Breast epithelium (tissue), 4 donors: Measurements from ENCODE around the gene CYP39A1. TPM values are rescaled to one million over a fixed set of nuclear protein-coding genes. Genes with fewer than 3 reads are reported as not detected.
A peak's percentile ranks its signal among the peaks of the same experiment; 100 is the strongest.

Source experiments
- DNase-seq, 2 donors: peaks; one replicate each; pipeline ENCODE4 v3.0.0-alpha.2; 2019; ENCODE audit warnings: low spot score in 2 of 2
- H3K27ac ChIP-seq, 2 donors: fragments of 200-600 bp; sonication (generic) in 1 of 2; one replicate each; pipeline ENCODE4 v1.5.1; 2016 to 2019; ENCODE audit warnings: mild to moderate bottlenecking in 1 of 2
- H3K27me3 ChIP-seq, 2 donors: fragments of 200-600 bp; sonication (generic) in 1 of 2; one replicate each; pipeline versions ENCODE4 v1.5.1 to v1.6.0; 2017 to 2019; ENCODE audit warnings: control low read depth in 1 of 2, mild to moderate bottlenecking in 1 of 2
- H3K36me3 ChIP-seq: fragments of 200-600 bp; one replicate; pipeline ENCODE4 v1.5.1; 2019
- H3K4me1 ChIP-seq, 2 donors: fragments of 200-600 bp; sonication (generic); one replicate each; pipeline ENCODE4 v1.5.1; 2016 to 2019; ENCODE audit warnings: control low read depth in 1 of 2
- H3K4me3 ChIP-seq, 3 donors: fragments of 200-600 bp; sonication (generic); 1 replicate in 2 of 3; 2 replicates in 1 of 3; pipeline ENCODE4 v1.5.1; 2016 to 2019; ENCODE audit warnings: mild to moderate bottlenecking in 3 of 3, moderate library complexity in 2 of 3
- H3K9me3 ChIP-seq, 2 donors: fragments of 200-600 bp; sonication (generic) in 1 of 2; one replicate each; pipeline ENCODE4 v1.5.1; 2016 to 2019; ENCODE audit warnings: control low read depth in 1 of 2
- CTCF ChIP-seq, 3 donors: fragments of 450-650 bp; IDR thresholded peaks; one replicate each; pipeline ENCODE4 v1.5.1; 2016 to 2017; ENCODE audit warnings: antibody characterized with exemption in 3 of 3, mild to moderate bottlenecking in 3 of 3, moderate library complexity in 3 of 3
- POLR2A ChIP-seq: fragments of 450-650 bp; IDR thresholded peaks from one replicate; pipeline ENCODE4 v1.6.1; 2016; ENCODE audit warnings: antibody characterized with exemption, mild to moderate bottlenecking, moderate library complexity
- POLR2AphosphoS5 ChIP-seq, 3 donors: sonication (generic); formaldehyde crosslinking; IDR thresholded peaks; one replicate each; pipeline ENCODE4 v1.6.1; 2017; ENCODE audit warnings: antibody characterized with exemption in 3 of 3
- intact Hi-C: fragments of 100-400 bp; cut with DNase I; formaldehyde crosslinking; loops from one replicate; pipeline ENCODE4 v1.15.1; 2023; ENCODE audit warnings: low total_unique reads
- total RNA-seq, 3 donors: library from RNA; depleted of rRNA; stranded (reverse); fragments of >200 nt; gene quantifications; one replicate each; pipeline ENCODE4 v1.1.0, GENCODE V29; 2016

CYP39A1 gene
- total RNA-seq, 3 donors from 2014 or later, result 1.6 to 12.3 (median 6.9) TPM

- Histone ChIP-seq H3K27me3 (no peaks in the 10 kb centered on the region), H3K27ac (peak overlapping the region; percentile 33 to 46), H3K9me3 (no peaks in the 10 kb centered on the region), H3K36me3 (no peaks in the 10 kb centered on the region), H3K4me3 (no peak overlapping the region), H3K4me1 (no peaks in the 10 kb centered on the region)
- intact Hi-C loops, result no loop called here
- TF ChIP-seq POLR2A (no peak), CTCF (IDR thresholded peaks at IDR 0.05) (no peak), POLR2AphosphoS5 (IDR thresholded peaks at IDR 0.05) (no peak)
- DNase-seq, result no peak
Measured at GRCh38 chr6:46628498-46628897, 24.1 kb downstream of the CYP39A1 start.

GRCh38 chr6:46626976-46627375, 25.6 kb downstream of the CYP39A1 start:
- H3K27ac ChIP-seq, result no peak overlapping the region
- H3K27me3 ChIP-seq, result no peaks in the 10 kb centered on the region
- H3K4me3 ChIP-seq, result no peak overlapping the region
- TF ChIP-seq CTCF (IDR thresholded peaks at IDR 0.05), result no peak
- TF ChIP-seq POLR2AphosphoS5 (IDR thresholded peaks at IDR 0.05), result no peak
- TF ChIP-seq POLR2A, result no peak
- intact Hi-C loops, result no loop called here
- DNase-seq, result no peak
- H3K9me3 ChIP-seq, result peaks cover 0 to under 1% of the 10 kb centered on the region in 2 donors
- no peaks in the 10 kb centered on the region for H3K36me3 ChIP-seq
- H3K4me1 ChIP-seq, result no peaks in the 10 kb centered on the region

- no peak overlapping the region for H3K27ac ChIP-seq
- intact Hi-C loops, result no loop called here
- DNase-seq, result no peak
- peaks cover 0 to 3% of the 10 kb centered on the region in 2 donors for H3K9me3 ChIP-seq
- H3K4me3 ChIP-seq, result no peak overlapping the region
- H3K27me3 ChIP-seq, result no peaks in the 10 kb centered on the region
- TF ChIP-seq CTCF (IDR thresholded peaks at IDR 0.05) (peak; percentile 65 to 73 (median 67)), POLR2AphosphoS5 (IDR thresholded peaks at IDR 0.05) (no peak), POLR2A (no peak)
- H3K4me1 ChIP-seq, result no peaks in the 10 kb centered on the region
- H3K36me3 ChIP-seq, result no peaks in the 10 kb centered on the region
Measured at GRCh38 chr6:46626228-46626909, 26.2 kb downstream of the CYP39A1 start.

DNA sequence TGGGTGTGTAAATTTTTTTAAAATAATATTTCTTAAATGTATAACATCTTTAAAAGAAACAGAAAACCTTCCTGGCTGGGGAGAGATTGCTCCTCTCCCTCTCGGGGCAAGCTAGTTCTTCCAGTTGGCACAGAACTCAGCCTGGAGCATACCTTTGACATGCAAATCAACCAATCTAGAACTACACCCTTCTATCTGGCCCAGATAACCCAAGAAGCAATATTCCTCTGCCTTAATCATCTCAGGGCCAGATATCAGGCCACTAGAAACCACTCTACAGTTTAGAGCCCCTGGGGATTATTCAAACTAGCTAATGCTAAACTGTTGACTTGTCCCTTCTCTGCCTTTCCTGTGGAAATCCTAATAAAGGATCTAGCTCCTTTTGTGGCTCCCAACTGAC, 33.9 kb downstream of the CYP39A1 start:
- Histone ChIP-seq H3K27me3 (no peaks in the 10 kb centered on the region), H3K36me3 (no peaks in the 10 kb centered on the region), H3K4me1 (no peaks in the 10 kb centered on the region), H3K4me3 (no peak overlapping the region), H3K9me3 (peaks cover 0 to 3% of the 10 kb centered on the region in 2 donors), H3K27ac (no peak overlapping the region)
- no peak for DNase-seq
- no peak for TF ChIP-seq POLR2AphosphoS5 (IDR thresholded peaks at IDR 0.05)
- no peak for TF ChIP-seq CTCF (IDR thresholded peaks at IDR 0.05)
- no peak for TF ChIP-seq POLR2A
- intact Hi-C loops, result no loop called here

DNA sequence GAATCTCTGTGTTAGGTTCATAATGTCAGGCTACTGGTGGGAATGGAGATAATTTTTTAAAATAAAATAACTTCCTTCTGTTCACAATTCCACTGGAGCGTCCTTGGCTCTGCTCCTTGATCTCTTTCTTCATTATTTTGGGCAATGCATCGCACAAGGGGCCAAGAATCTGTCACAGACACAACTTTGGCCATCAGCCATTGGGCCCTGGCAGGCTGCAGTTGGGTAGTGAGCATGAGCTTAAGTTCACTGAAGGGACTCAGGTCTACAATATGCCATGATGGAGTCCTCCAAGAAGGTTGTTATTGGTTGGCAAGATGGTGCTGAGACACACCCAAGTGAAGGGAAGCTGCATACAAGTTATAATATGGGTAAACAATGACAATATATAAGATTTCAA, 40.0 kb downstream of the CYP39A1 start:
- no peaks in the 10 kb centered on the region for H3K9me3 ChIP-seq
- intact Hi-C loops, result no loop called here
- H3K4me1 ChIP-seq, result no peaks in the 10 kb centered on the region
- H3K4me3 ChIP-seq, result no peak overlapping the region
- no peaks in the 10 kb centered on the region for H3K27me3 ChIP-seq
- no peaks in the 10 kb centered on the region for H3K36me3 ChIP-seq
- DNase-seq, result no peak
- no peak overlapping the region for H3K27ac ChIP-seq
- no peak for TF ChIP-seq CTCF (IDR thresholded peaks at IDR 0.05)
- no peak for TF ChIP-seq POLR2A
- TF ChIP-seq POLR2AphosphoS5 (IDR thresholded peaks at IDR 0.05), result no peak
